Cerebellar cortex (tissue), 1 donor: ENCODE measurements around the gene ERVFRD-1.
"Not testable (repeated sequence)": the region's sequence is repeated elsewhere in the genome, so short reads cannot be mapped to it uniquely, and the experiment has no call there.

Experiments used
- DNase-seq: peaks from one replicate; pipeline ENCODE4 v3.0.0-alpha.2; 2015; ENCODE audit warnings: low spot score

Gene ERVFRD-1

GRCh38 chr6:11128608-11129007, 17.1 kb upstream of the ERVFRD-1 start:
- DNase-seq: no peak

GRCh38 chr6:11126876-11127275, 15.4 kb upstream of the ERVFRD-1 start:
- no peak for DNase-seq

- DNase-seq: no peak
Observed at GRCh38 chr6:11123978-11124377, 12.5 kb upstream of the ERVFRD-1 start.

GRCh38 chr6:11122380-11122779, 10.9 kb upstream of the ERVFRD-1 start:
- no peak for DNase-seq

GRCh38 chr6:11121851-11122250, 10.3 kb upstream of the ERVFRD-1 start:
- no peak for DNase-seq

- no peak for DNase-seq
Observed at GRCh38 chr6:11120271-11121005, 8.9 kb upstream of the ERVFRD-1 start.

- not testable (repeated sequence) for DNase-seq
Observed at GRCh38 chr6:11115808-11116536, 4.4 kb upstream of the ERVFRD-1 start.

- peak; percentile 50 for DNase-seq
Observed at GRCh38 chr6:11113038-11113437, 1.5 kb upstream of the ERVFRD-1 start.

- DNase-seq: no peak
Observed at GRCh38 chr6:11111769-11112437, 378 bp upstream of the ERVFRD-1 start.

GRCh38 chr6:11108726-11109125, 2.8 kb downstream of the ERVFRD-1 start:
- DNase-seq: no peak

GRCh38 chr6:11103065-11103464, 8.5 kb downstream of the ERVFRD-1 start:
- no peak for DNase-seq

- DNase-seq: no peak
Observed at GRCh38 chr6:11101417-11101816, 10.1 kb downstream of the ERVFRD-1 start.

GRCh38 chr6:11098004-11098403, 13.5 kb downstream of the ERVFRD-1 start:
- DNase-seq: no peak

- DNase-seq: no peak
Observed at GRCh38 chr6:11097476-11097875, 14.0 kb downstream of the ERVFRD-1 start.

- DNase-seq: peak; percentile 68
Observed at GRCh38 chr6:11096109-11096508, 15.4 kb downstream of the ERVFRD-1 start.

- no peak for DNase-seq
Observed at GRCh38 chr6:11094941-11095340, 16.6 kb downstream of the ERVFRD-1 start.

GRCh38 chr6:11094411-11094851, 17.1 kb downstream of the ERVFRD-1 start:
- DNase-seq: peak; percentile 65

- DNase-seq: peak; percentile 99
Observed at GRCh38 chr6:11093626-11094410, 17.7 kb downstream of the ERVFRD-1 start, which contains the start of gene SMIM13. Gene SMIM13 (plus strand): TSS chr6:11093834. CDS start chr6:11094314, 480 bp downstream.

GRCh38 chr6:11093376-11093625, 18.2 kb downstream of the ERVFRD-1 start:
- DNase-seq: no peak

GRCh38 chr6:11092668-11093375, 18.7 kb downstream of the ERVFRD-1 start:
- DNase-seq: no peak

GRCh38 chr6:11091141-11091540, 20.4 kb downstream of the ERVFRD-1 start:
- DNase-seq: not testable (repeated sequence)

GRCh38 chr6:11089695-11090094, 21.8 kb downstream of the ERVFRD-1 start:
- no peak for DNase-seq
